Liver (tissue), 9 donors: ENCODE results near the gene PTGR1. TPM values are rescaled to one million over a fixed set of nuclear protein-coding genes. Genes with fewer than 3 reads are reported as not detected.

Experiments
- DNase-seq: peaks from one replicate; pipeline ENCODE4 v3.0.0-alpha.2; 2017; ENCODE audit warnings: low spot score
- H3K27ac ChIP-seq, 2 donors: one replicate each; pipeline ENCODE4 v1.7.0; 2013; ENCODE audit warnings: inconsistent platforms in 2 of 2, low read length in 2 of 2, control low read depth in 1 of 2, low read depth in 1 of 2, mild to moderate bottlenecking in 1 of 2
- H3K27me3 ChIP-seq, 4 donors: one replicate each; pipeline versions ENCODE4 v1.6.1 to v1.7.0; 2013; ENCODE audit warnings: low read length in 3 of 4, inconsistent platforms in 1 of 4, mild to moderate bottlenecking in 1 of 4, moderate library complexity in 1 of 4; ENCODE audit not compliant: control insufficient read depth in 4 of 4, insufficient read depth in 4 of 4
- H3K36me3 ChIP-seq, 4 donors: one replicate each; pipeline versions ENCODE4 v1.6.1 to v1.7.0; 2013; ENCODE audit warnings: low read length in 3 of 4, mild to moderate bottlenecking in 3 of 4, low read depth in 1 of 4, moderate library complexity in 1 of 4; ENCODE audit not compliant: control insufficient read depth in 4 of 4, insufficient read depth in 3 of 4
- H3K4me1 ChIP-seq, 4 donors: one replicate each; pipeline versions ENCODE4 v1.6.1 to v1.7.0; 2013; ENCODE audit warnings: low read length in 3 of 4, mild to moderate bottlenecking in 3 of 4, moderate library complexity in 1 of 4; ENCODE audit not compliant: control insufficient read depth in 4 of 4, insufficient read depth in 4 of 4
- H3K4me3 ChIP-seq, 3 donors: one replicate each; pipeline versions ENCODE4 v1.6.1 to v1.7.0; 2013; ENCODE audit warnings: low read length in 3 of 3, control low read depth in 1 of 3, low read depth in 1 of 3, mild to moderate bottlenecking in 1 of 3
- H3K9ac ChIP-seq, 2 donors: one replicate each; pipeline ENCODE4 v1.7.0; 2013; ENCODE audit warnings: low read length in 2 of 2, mild to moderate bottlenecking in 2 of 2, moderate library complexity in 2 of 2, control low read depth in 1 of 2, low read depth in 1 of 2
- H3K9me3 ChIP-seq, 4 donors: one replicate each; pipeline versions ENCODE4 v1.6.1 to v1.7.0; 2013; ENCODE audit warnings: low read length in 3 of 4; ENCODE audit not compliant: control insufficient read depth in 4 of 4
- EGR1 ChIP-seq, 2 donors: IDR thresholded peaks; 2 replicates each; pipeline ENCODE4 v1.6.1; 2016 to 2018; ENCODE audit warnings: antibody characterized with exemption in 2 of 2, low read depth in 2 of 2
- FOXA1 ChIP-seq: IDR thresholded peaks from 2 replicates; pipeline ENCODE4 v1.6.1; 2016; ENCODE audit warnings: antibody characterized with exemption
- FOXA2 ChIP-seq: IDR thresholded peaks from 2 replicates; pipeline ENCODE4 v1.6.1; 2016; ENCODE audit warnings: antibody characterized with exemption
- GABPA ChIP-seq, 2 donors: IDR thresholded peaks in 1 of 2; conservative IDR thresholded peaks in 1 of 2; 2 replicates each; pipeline ENCODE4 v1.6.1; 2016; ENCODE audit warnings: antibody characterized with exemption in 2 of 2, mild to moderate bottlenecking in 1 of 2, moderate library complexity in 1 of 2
- HNF4A ChIP-seq, 2 donors: conservative IDR thresholded peaks; 2 replicates each; pipeline ENCODE4 v1.6.1; 2016; ENCODE audit warnings: antibody characterized with exemption in 2 of 2, mild to moderate bottlenecking in 2 of 2
- HNF4G ChIP-seq: IDR thresholded peaks from 2 replicates; pipeline ENCODE4 v1.6.1; 2016; ENCODE audit warnings: antibody characterized with exemption
- JUND ChIP-seq, 2 donors: IDR thresholded peaks; 2 replicates each; pipeline ENCODE4 v1.6.1; 2016; ENCODE audit warnings: antibody characterized with exemption in 2 of 2
- NR2F2 ChIP-seq: IDR thresholded peaks from 2 replicates; pipeline ENCODE4 v1.6.1; 2016; ENCODE audit warnings: antibody characterized with exemption
- RAD21 ChIP-seq, 2 donors: IDR thresholded peaks; 2 replicates each; pipeline ENCODE4 v1.6.1; 2016; ENCODE audit warnings: antibody characterized with exemption in 2 of 2, mild to moderate bottlenecking in 2 of 2
- RXRA ChIP-seq, 2 donors: IDR thresholded peaks; 2 replicates each; pipeline ENCODE4 v1.6.1; 2017 to 2018; ENCODE audit warnings: antibody characterized with exemption in 2 of 2, mild to moderate bottlenecking in 1 of 2
- SP1 ChIP-seq: IDR thresholded peaks from 2 replicates; pipeline ENCODE4 v1.6.1; 2018; ENCODE audit warnings: antibody characterized with exemption, mild to moderate bottlenecking
- TAF1 ChIP-seq: conservative IDR thresholded peaks from 2 replicates; pipeline ENCODE4 v1.6.1; 2016; ENCODE audit warnings: antibody characterized with exemption, mild to moderate bottlenecking
- YY1 ChIP-seq: IDR thresholded peaks from 2 replicates; pipeline ENCODE4 v1.6.1; 2016; ENCODE audit warnings: antibody characterized with exemption, mild to moderate bottlenecking
- WGBS: extraction: QIAGEN DNeasy Blood & Tissue Kit; methylation state at CpG from one replicate; pipeline ENCODE4 v1.1.7; 2013; 5-methylcytosine and 5-hydroxymethylcytosine counted together
- polyA plus RNA-seq, 2 donors: library from polyadenylated mRNA; stranded (reverse) in 1 of 2; unstranded in 1 of 2; fragments of 200-250 nt in 1 of 2; fragments of >200 nt in 1 of 2; fragmentation: Nextera tagmentation in 1 of 2; extraction: Ambion mirVana in 1 of 2; gene quantifications; one replicate each; pipeline versions ENCODE4 v1.2.1 to v1.2.3, GENCODE V29; 2013 to 2015
- total RNA-seq, 2 donors: library from RNA; depleted of rRNA; stranded (reverse); fragments of >200 nt; gene quantifications; one replicate each; pipeline ENCODE4 v1.2.3, GENCODE V29; 2014
- TF ChIP-seq, protein P1 (sequence below): fragments of 150-350 bp; IDR thresholded peaks from 2 replicates; pipeline ENCODE4 v1.5.1; 2017; ENCODE audit warnings: improper control_type of control experiment, low read depth, low read length; ENCODE audit not compliant: missing input control
- TF ChIP-seq, protein P2 (sequence below): IDR thresholded peaks from 2 replicates; pipeline ENCODE4 v1.6.1; 2016; ENCODE audit warnings: antibody characterized with exemption
- TF ChIP-seq, protein P3 (sequence below): IDR thresholded peaks from 2 replicates; pipeline ENCODE4 v1.6.1; 2016; ENCODE audit warnings: antibody characterized with exemption
- TF ChIP-seq, protein P4 (sequence below): IDR thresholded peaks from 2 replicates; pipeline ENCODE4 v1.6.1; 2016; ENCODE audit warnings: antibody characterized with exemption, mild to moderate bottlenecking
- TF ChIP-seq, protein P5 (sequence below): IDR thresholded peaks from 2 replicates; pipeline ENCODE4 v1.6.1; 2016; ENCODE audit warnings: antibody characterized with exemption
- donor health status: healthy.
- donor health status: healthy.
- donor health status: healthy.
- donor health status: healthy.
- donor health status: healthy.

Gene PTGR1
- total and polyA plus RNA-seq, 4 donors, result 53.1 to 784 (median 471) TPM

DNA sequence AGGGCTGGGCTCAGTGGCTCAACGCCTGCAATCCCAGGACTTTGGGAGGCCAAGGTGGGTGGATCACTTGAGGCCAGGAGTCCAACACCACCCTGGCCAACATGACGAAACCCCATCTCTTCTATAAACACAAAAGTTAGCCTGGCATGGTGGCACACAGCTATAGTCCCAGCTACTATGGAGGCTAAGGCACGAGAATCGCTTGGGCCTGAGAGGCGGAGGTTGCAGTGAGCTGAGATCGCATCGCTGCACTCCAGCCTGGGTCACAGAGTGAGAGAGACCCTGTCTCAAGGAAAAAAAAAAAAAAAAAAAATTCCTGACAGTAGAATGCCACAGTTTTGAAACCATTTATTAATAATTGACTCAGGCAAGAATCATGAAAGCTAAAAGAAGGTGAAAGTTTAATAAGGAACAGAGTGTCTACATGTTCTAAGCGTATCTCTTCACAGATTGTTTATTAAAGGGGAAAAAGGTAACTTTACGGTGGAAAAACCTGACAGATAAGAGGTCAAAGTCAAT, 5.7 kb upstream of the PTGR1 start:
- H3K27me3 ChIP-seq, result no peaks in the 10 kb centered on the region
- peak overlapping the region; percentile 55 to 83 for H3K27ac ChIP-seq
- no peaks in the 10 kb centered on the region for H3K9me3 ChIP-seq
- TF ChIP-seq YY1 (peak; percentile 93), JUND (IDR thresholded peaks at IDR 0.05) (peak; percentile 48 to 72), NR2F2 (peak; percentile 48), FOXA1 (no peak), GABPA (IDR thresholded peaks at IDR 0.05 in 1 of 2, conservative IDR thresholded peaks at IDR 0.05 in 1 of 2) (no peak), RAD21 (IDR thresholded peaks at IDR 0.05) (peak in 1 of 2 donors; percentile 5), SP1 (peak; percentile 95), HNF4G (peak; percentile 47), RXRA (IDR thresholded peaks at IDR 0.05) (peak; percentile 80 to 87), TAF1 (peak; percentile 50), HNF4A (conservative IDR thresholded peaks at IDR 0.05) (peak; percentile 78 to 84), EGR1 (IDR thresholded peaks at IDR 0.05; ENCODE audit: low read depth in 2 of 2) (no peak), FOXA2 (peak; percentile 78)
- TF ChIP-seq, protein P1, sequence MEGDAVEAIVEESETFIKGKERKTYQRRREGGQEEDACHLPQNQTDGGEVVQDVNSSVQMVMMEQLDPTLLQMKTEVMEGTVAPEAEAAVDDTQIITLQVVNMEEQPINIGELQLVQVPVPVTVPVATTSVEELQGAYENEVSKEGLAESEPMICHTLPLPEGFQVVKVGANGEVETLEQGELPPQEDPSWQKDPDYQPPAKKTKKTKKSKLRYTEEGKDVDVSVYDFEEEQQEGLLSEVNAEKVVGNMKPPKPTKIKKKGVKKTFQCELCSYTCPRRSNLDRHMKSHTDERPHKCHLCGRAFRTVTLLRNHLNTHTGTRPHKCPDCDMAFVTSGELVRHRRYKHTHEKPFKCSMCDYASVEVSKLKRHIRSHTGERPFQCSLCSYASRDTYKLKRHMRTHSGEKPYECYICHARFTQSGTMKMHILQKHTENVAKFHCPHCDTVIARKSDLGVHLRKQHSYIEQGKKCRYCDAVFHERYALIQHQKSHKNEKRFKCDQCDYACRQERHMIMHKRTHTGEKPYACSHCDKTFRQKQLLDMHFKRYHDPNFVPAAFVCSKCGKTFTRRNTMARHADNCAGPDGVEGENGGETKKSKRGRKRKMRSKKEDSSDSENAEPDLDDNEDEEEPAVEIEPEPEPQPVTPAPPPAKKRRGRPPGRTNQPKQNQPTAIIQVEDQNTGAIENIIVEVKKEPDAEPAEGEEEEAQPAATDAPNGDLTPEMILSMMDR, result no peak
- TF ChIP-seq, protein P2, sequence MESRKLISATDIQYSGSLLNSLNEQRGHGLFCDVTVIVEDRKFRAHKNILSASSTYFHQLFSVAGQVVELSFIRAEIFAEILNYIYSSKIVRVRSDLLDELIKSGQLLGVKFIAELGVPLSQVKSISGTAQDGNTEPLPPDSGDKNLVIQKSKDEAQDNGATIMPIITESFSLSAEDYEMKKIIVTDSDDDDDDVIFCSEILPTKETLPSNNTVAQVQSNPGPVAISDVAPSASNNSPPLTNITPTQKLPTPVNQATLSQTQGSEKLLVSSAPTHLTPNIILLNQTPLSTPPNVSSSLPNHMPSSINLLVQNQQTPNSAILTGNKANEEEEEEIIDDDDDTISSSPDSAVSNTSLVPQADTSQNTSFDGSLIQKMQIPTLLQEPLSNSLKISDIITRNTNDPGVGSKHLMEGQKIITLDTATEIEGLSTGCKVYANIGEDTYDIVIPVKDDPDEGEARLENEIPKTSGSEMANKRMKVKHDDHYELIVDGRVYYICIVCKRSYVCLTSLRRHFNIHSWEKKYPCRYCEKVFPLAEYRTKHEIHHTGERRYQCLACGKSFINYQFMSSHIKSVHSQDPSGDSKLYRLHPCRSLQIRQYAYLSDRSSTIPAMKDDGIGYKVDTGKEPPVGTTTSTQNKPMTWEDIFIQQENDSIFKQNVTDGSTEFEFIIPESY, result peak; percentile 61
- TF ChIP-seq, protein P3, sequence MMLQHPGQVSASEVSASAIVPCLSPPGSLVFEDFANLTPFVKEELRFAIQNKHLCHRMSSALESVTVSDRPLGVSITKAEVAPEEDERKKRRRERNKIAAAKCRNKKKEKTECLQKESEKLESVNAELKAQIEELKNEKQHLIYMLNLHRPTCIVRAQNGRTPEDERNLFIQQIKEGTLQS, result peak; percentile 56
- TF ChIP-seq, protein P4, sequence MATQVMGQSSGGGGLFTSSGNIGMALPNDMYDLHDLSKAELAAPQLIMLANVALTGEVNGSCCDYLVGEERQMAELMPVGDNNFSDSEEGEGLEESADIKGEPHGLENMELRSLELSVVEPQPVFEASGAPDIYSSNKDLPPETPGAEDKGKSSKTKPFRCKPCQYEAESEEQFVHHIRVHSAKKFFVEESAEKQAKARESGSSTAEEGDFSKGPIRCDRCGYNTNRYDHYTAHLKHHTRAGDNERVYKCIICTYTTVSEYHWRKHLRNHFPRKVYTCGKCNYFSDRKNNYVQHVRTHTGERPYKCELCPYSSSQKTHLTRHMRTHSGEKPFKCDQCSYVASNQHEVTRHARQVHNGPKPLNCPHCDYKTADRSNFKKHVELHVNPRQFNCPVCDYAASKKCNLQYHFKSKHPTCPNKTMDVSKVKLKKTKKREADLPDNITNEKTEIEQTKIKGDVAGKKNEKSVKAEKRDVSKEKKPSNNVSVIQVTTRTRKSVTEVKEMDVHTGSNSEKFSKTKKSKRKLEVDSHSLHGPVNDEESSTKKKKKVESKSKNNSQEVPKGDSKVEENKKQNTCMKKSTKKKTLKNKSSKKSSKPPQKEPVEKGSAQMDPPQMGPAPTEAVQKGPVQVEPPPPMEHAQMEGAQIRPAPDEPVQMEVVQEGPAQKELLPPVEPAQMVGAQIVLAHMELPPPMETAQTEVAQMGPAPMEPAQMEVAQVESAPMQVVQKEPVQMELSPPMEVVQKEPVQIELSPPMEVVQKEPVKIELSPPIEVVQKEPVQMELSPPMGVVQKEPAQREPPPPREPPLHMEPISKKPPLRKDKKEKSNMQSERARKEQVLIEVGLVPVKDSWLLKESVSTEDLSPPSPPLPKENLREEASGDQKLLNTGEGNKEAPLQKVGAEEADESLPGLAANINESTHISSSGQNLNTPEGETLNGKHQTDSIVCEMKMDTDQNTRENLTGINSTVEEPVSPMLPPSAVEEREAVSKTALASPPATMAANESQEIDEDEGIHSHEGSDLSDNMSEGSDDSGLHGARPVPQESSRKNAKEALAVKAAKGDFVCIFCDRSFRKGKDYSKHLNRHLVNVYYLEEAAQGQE, result peak; percentile 51
- TF ChIP-seq, protein P5, sequence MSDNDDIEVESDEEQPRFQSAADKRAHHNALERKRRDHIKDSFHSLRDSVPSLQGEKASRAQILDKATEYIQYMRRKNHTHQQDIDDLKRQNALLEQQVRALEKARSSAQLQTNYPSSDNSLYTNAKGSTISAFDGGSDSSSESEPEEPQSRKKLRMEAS, result peak; percentile 36
- no peaks in the 10 kb centered on the region for H3K36me3 ChIP-seq
- H3K9ac ChIP-seq, result peak overlapping the region in 1 of 2 donors; percentile 15
- WGBS, result 38% methylated on average over 9 of the region's 9 CpGs
- peak overlapping the region in 1 of 3 donors; percentile 34 for H3K4me3 ChIP-seq
- DNase-seq, result no peak
- peaks cover 11 to 54% (median 41%) of the 10 kb centered on the region in 4 donors for H3K4me1 ChIP-seq
